ENCODE data around the gene FBXL16. TPM values are rescaled to one million over a fixed set of nuclear protein-coding genes. Genes with fewer than 3 reads are reported as not detected.

Gene FBXL16
- total and polyA plus RNA-seq, 2 experiments from 2014 or later = 8.9 to 12.6 TPM

DNA sequence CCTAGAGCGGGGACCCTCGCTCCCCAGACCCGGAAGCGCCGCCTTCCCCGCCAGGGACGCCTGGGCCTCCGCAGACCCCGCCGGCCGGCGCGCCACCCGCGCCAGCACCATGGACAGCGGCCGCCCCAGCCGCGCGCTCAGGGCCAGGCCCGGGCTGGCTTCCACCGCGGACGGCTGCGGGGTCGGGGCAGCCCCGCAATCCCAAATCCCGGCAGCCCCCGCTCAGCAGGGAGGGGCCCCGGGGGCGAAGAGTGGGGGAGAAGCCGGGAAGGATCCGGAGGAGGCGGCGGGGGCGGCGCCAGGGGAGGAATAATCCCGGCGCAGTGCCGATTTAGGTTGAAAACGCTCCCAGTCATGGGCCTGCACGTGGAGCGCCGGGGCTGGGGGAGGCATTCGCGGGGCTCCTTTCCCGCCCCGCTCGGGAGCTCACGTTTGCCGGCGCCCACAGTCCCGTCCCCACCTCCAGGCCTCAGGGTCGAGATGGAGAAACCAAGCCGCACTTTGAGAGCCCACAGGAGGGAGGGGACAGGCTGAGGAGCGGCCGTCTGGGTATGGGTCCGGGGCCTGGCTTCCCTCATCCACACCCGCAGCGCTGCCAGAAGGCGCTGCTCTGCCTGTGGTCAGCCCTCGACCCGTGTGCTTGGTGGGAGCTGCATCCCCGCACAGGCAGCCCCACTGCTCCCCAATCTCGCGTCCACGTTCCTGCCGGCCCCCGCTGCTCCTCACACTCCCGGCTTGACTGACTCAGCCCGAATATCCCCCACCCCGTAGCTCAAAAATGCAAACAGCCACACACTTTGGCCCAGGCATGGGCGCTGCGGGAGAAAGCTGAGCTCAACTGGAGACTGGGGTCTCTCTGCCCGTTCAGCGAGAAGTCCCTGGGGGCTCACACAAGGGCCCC is 4.7 kb downstream of the FBXL16 start:
- Histone ChIP-seq H3K9me2 (ENCODE audit: insufficient read depth) (no peaks in the 10 kb centered on the region), H3K36me3 (ENCODE audit: insufficient read depth) (no peaks in the 10 kb centered on the region), H3K4me1 (ENCODE audit: insufficient read depth) (no peaks in the 10 kb centered on the region; the same call in 1 of the 2 replicates), H3K27ac (ENCODE audit: low read depth) (no peak overlapping the region), H2AFZ (no peak overlapping the region), H3F3A (replicated peaks; ENCODE audit: low read depth) (no peaks in the 10 kb centered on the region), H3K27me3 (ENCODE audit: insufficient read depth) (peaks cover 84% of the 10 kb centered on the region), H3K4me3 (peak overlapping the region; percentile 46), H3K4me2 (peak overlapping the region; percentile 68; the same call in 1 of the 2 replicates), H3K79me2 (replicated peaks; ENCODE audit: insufficient read depth) (no peaks in the 10 kb centered on the region), H4K20me1 (replicated peaks; ENCODE audit: insufficient read depth) (no peaks in the 10 kb centered on the region; the same call in 1 of the 2 replicates)
- TF ChIP-seq, protein P1, sequence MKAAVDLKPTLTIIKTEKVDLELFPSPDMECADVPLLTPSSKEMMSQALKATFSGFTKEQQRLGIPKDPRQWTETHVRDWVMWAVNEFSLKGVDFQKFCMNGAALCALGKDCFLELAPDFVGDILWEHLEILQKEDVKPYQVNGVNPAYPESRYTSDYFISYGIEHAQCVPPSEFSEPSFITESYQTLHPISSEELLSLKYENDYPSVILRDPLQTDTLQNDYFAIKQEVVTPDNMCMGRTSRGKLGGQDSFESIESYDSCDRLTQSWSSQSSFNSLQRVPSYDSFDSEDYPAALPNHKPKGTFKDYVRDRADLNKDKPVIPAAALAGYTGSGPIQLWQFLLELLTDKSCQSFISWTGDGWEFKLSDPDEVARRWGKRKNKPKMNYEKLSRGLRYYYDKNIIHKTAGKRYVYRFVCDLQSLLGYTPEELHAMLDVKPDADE (IDR thresholded peaks at IDR 0.05) = no peak
- TF ChIP-seq, protein P2, sequence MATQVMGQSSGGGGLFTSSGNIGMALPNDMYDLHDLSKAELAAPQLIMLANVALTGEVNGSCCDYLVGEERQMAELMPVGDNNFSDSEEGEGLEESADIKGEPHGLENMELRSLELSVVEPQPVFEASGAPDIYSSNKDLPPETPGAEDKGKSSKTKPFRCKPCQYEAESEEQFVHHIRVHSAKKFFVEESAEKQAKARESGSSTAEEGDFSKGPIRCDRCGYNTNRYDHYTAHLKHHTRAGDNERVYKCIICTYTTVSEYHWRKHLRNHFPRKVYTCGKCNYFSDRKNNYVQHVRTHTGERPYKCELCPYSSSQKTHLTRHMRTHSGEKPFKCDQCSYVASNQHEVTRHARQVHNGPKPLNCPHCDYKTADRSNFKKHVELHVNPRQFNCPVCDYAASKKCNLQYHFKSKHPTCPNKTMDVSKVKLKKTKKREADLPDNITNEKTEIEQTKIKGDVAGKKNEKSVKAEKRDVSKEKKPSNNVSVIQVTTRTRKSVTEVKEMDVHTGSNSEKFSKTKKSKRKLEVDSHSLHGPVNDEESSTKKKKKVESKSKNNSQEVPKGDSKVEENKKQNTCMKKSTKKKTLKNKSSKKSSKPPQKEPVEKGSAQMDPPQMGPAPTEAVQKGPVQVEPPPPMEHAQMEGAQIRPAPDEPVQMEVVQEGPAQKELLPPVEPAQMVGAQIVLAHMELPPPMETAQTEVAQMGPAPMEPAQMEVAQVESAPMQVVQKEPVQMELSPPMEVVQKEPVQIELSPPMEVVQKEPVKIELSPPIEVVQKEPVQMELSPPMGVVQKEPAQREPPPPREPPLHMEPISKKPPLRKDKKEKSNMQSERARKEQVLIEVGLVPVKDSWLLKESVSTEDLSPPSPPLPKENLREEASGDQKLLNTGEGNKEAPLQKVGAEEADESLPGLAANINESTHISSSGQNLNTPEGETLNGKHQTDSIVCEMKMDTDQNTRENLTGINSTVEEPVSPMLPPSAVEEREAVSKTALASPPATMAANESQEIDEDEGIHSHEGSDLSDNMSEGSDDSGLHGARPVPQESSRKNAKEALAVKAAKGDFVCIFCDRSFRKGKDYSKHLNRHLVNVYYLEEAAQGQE (IDR thresholded peaks at IDR 0.05; ENCODE audit: unreplicated experiment) = peak; percentile 84
- peak; percentile 39 for TF ChIP-seq EZH2 (IDR thresholded peaks at IDR 0.05; ENCODE audit: low read depth, unreplicated experiment)
- 0 out of 2 replicates have a peak, but pooled peaks have one; percentile 21 for TF ChIP-seq POLR2AphosphoS5 (IDR thresholded peaks at IDR 0.05; ENCODE audit: low read depth)
- ATAC-seq (peak; percentile 79), DNase-seq (ENCODE audit: low spot score) (peak; percentile 71)
- Mint-ChIP-seq H3K4me1 (no peaks in the 10 kb centered on the region), H3K9me3 (no peaks in the 10 kb centered on the region; the same call in 2 of the 3 replicates), H3K4me3 (no peak overlapping the region), H3K27me3 (ENCODE audit: insufficient read depth, low read depth, poor library complexity) (peaks cover 71% of the 10 kb centered on the region), H3K27ac (no peak overlapping the region), H3K36me3 (ENCODE audit: low read depth) (no peaks in the 10 kb centered on the region)

DNA sequence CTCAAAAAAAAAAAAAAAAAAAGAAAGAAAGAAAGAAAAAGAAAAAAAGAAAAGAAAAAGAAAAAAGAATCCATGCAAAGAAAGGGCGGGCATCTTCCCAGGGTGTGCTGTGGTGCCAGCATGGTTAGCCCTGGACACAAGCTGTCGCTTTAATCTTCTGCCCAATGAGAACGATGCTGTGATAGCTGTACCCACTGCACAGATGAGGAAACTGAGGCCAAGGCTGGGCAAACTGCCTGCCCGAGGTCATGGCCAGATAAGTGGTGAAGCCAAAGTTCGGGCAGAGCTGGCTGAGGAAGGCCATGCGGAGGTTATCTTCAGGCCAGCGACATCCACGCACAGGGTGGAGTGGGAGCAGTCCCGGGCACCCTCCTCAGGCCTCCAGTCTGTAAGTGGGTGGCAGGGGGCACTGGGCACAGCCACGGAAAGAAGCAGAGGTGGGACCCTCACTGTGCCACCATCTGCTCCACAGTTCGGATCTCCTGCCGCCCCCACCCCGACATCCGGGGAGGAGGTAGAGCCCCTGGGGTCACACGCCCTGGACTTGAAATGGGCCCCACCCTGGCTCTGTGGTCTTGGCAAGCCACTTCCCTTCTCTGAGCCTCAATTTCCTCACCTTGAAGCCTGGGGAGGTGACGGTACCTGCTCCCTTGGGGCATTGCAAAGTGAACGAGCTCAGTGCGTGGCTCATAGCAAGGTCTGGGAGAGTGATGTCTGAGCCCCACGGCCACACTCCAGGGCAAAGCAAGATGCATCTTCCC is 6.5 kb downstream of the FBXL16 start:
- Histone ChIP-seq H3K4me2 (no peak overlapping the region), H3K4me1 (ENCODE audit: insufficient read depth) (no peaks in the 10 kb centered on the region; the same call in 1 of the 2 replicates), H3K36me3 (ENCODE audit: insufficient read depth) (no peaks in the 10 kb centered on the region), H3K4me3 (no peak overlapping the region), H2AFZ (no peak overlapping the region), H3F3A (replicated peaks; ENCODE audit: low read depth) (no peaks in the 10 kb centered on the region), H3K27me3 (ENCODE audit: insufficient read depth) (peaks cover 87% of the 10 kb centered on the region), H4K20me1 (replicated peaks; ENCODE audit: insufficient read depth) (no peaks in the 10 kb centered on the region; the same call in 1 of the 2 replicates), H3K79me2 (replicated peaks; ENCODE audit: insufficient read depth) (no peaks in the 10 kb centered on the region), H3K27ac (ENCODE audit: low read depth) (no peak overlapping the region), H3K9me2 (ENCODE audit: insufficient read depth) (no peaks in the 10 kb centered on the region)
- H3K4me1 Mint-ChIP-seq = peaks cover 3% of the 10 kb centered on the region; the same call in 1 of the 3 replicates
- no peak overlapping the region for H3K4me3 Mint-ChIP-seq
- H3K27me3 Mint-ChIP-seq (ENCODE audit: insufficient read depth, low read depth, poor library complexity) = peaks cover 72% of the 10 kb centered on the region
- H3K36me3 Mint-ChIP-seq (ENCODE audit: low read depth) = no peaks in the 10 kb centered on the region
- DNase-seq (ENCODE audit: low spot score) (no peak), ATAC-seq (no peak)
- H3K9me3 Mint-ChIP-seq = no peaks in the 10 kb centered on the region; the same call in 2 of the 3 replicates
- H3K27ac Mint-ChIP-seq = no peak overlapping the region
- no peak for TF ChIP-seq EZH2phosphoT487 (IDR thresholded peaks at IDR 0.05; ENCODE audit: unreplicated experiment)
- TF ChIP-seq, protein P2 (IDR thresholded peaks at IDR 0.05; ENCODE audit: unreplicated experiment) = no peak
- TF ChIP-seq, protein P1 (IDR thresholded peaks at IDR 0.05) = no peak
- no peak for TF ChIP-seq NANOG (IDR thresholded peaks at IDR 0.05; ENCODE audit: borderline replicate concordance)
- no peak for TF ChIP-seq CREB1 (CRISPR knock-in tag; IDR thresholded peaks at IDR 0.05; ENCODE audit: low read depth)
- TF ChIP-seq ZNF331 (CRISPR knock-in tag; IDR thresholded peaks at IDR 0.05; ENCODE audit: low read depth) = no peak

Data from GM23338 (cell line).